ENCODE data around the gene INO80C.
"Not testable (repeated sequence)": the region's sequence is repeated elsewhere in the genome, so short reads cannot be mapped to it uniquely, and the experiment has no call there.

INO80C gene

GRCh38 chr18:35458271-35458670 lies 39.5 kb downstream of the INO80C start:
- no peak for DNase-seq

GRCh38 chr18:35457140-35457704 lies 40.5 kb downstream of the INO80C start:
- no peak for DNase-seq

DNA sequence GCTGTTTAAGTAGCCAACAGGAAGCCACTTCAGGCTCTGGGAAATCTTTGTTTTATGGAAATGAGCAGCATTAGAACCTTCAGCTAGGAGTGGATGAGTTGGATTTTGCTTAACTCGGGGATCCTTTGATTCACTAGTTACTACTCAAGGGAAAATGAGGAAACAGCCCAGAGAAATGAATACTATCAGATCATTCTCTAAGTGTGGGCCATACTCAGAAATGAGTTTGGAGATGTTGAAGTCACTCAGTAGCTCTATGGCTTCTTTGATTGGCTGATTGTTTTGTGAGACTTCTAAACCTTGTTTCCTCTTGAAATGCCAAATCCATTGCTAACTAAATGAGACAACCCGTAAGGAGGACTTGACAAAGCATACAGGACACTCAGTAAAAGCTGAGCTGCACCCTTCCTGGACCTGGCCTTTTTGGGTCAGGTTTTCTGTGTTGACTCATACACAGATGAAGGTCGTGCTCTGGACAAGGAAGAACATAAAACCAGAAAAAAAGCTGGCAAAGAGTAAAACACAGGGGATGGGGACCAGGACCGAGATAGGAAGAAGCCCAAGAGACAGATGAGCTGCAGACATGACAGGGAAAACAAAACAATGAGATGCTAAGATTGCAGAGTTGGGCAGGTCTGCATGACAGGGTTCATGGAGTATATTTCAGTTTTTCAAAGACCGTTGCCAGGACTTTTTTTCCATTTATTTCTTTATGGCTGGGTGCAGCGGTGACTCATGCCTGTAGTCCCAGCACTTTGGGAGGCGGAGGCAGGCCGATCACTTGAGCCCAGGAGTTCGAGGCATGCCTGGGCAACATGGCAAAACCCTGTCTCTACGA lies 41.6 kb downstream of the INO80C start:
- no peak for DNase-seq

DNA sequence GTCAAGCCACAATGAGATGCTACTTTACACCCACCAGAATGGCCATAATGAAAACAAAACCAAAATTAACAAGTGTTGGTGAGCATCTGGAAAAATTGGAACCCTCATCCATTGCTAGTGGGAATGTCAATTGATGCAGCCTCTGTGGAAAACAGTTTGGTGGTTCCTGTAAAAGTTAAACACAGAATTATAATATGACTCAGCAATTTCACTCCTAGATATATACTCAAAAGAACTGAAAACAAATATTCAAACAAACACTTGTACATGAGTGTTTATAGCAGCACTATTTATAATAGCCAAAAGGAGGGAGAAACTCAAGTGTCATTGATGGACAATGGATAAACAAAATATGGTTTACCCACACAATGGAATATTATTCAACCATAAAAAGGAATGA lies 43.0 kb downstream of the INO80C start:
- DNase-seq = no peak

- DNase-seq = not testable (repeated sequence)
Measured at GRCh38 chr18:35453065-35453464, 44.7 kb downstream of the INO80C start.

GRCh38 chr18:35451916-35452315 lies 45.8 kb downstream of the INO80C start:
- no peak for DNase-seq

- no peak for DNase-seq
Measured at GRCh38 chr18:35451032-35451431, 46.7 kb downstream of the INO80C start.

GRCh38 chr18:35444636-35445035 lies 53.1 kb downstream of the INO80C start:
- no peak for DNase-seq

- DNase-seq = no peak
Measured at GRCh38 chr18:35443847-35444246, 53.9 kb downstream of the INO80C start.

DNA sequence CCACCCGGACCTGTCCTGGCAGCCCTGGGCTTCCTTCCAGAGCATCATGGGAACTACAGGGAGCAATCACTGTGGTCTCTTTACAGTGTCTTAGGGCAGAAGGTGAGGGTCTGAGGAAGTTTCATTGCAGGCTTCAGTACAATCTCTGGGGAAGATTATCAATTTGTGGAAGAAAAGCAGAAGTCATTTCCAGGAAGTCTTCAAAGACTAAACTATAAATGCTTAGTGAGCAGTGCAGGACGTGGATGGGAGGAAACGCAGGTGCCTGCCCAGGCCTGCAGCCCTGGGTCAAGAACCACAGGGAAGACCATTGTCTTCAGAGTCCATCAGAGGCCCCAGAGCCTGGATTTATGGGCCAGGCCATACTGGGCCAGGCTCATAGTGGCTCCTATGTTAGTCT lies 54.3 kb downstream of the INO80C start:
- no peak for DNase-seq

DNA sequence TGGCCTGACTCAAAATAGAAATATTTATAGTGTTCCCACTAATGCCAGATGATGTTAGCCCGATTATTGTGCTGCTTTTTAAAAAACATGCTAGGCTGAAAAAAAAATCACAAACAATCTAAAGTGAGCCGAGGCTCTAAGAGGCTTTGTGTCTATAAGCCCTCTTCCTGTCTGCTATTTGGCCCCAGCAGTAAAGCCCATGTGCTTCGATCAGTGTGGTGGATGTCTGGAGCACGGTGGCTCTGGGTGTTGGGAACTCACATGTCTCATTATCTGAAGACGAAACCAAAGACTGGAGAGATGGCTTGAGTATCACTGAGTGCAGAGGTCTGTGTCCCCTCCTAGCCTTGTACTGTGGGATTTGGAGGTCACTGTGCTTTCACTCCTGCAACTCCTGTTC lies 55.1 kb downstream of the INO80C start:
- no peak for DNase-seq

GRCh38 chr18:35441857-35442595 lies 55.7 kb downstream of the INO80C start:
- no peak for DNase-seq

DNA sequence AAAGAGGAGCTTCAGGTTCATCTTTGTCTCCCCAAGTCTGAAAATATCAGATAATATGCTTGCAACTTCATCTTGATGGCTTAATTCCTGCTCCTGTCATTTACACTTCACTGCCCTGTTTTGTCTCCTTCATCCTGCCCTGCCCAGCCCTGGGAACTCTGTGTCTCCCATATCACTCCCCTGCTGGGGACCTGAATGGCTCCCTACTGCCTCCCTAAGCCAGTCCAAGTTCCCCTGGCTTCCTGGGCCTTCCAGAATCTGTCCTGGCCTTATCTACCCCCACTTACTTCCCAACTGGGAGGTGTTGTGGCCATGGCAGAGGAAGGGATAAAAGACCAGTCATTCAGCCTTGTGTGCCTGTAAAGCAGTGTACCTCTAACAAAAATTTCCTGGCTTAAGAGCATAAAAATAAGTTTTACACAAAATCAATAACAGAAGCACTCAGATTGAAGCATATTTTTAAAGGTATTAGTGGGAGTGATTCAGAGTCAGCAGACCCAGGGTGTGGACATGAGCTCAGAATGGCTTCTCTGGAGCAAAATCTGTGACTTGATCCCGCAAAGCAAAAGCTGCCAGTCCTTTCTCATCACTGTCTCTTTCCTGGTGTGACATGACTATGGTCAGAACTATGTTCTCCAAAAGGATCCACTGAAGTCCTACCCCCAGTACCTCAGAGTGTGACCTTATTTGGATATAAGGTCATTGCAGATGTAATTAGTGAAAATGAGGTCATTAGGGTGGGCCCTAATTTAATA lies 59.1 kb downstream of the INO80C start:
- no peak for DNase-seq

DNA sequence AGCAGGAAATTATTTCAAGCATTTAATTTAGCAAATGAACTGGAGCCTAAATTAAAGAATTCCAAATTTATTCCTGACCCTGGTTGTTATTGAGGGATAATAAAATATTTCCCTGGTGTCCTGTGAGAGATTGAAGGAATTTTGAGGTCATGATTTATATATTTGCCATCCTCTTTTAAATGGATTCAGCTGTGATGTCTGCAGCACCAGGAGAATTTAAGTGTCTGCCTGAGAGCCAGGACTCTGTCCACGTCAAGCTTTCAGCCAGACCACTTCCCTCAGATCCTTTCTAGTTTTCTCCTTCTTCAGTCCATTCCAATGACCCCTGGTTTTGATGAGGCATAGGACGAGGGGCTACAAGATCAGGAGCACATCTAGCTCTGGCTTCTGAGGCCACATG lies 59.9 kb downstream of the INO80C start:
- no peak for DNase-seq

- DNase-seq = no peak
Measured at GRCh38 chr18:35436076-35436649, 61.6 kb downstream of the INO80C start.

DNA sequence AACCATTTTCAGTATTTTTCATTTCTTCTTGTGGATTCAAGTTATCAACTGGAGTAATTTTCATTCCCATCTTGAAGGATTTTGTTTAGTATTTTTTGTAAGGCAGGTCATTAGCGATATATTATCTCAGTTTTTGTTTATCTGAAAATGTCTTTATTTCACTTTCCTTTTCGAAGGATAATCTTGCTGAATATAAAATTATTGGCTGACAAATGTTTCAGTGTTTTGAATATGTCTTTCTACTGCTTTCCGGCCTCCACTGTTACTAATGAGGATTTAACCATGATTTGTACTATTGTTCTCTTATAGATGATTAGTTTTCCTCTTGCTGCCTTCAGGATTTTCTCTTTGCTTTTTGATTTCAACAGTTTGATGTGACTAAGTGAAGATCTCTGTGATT lies 62.4 kb downstream of the INO80C start:
- DNase-seq = no peak

- DNase-seq = no peak
Measured at GRCh38 chr18:35432565-35433001, 65.2 kb downstream of the INO80C start.

GRCh38 chr18:35431374-35431741 lies 66.4 kb downstream of the INO80C start:
- no peak for DNase-seq

GRCh38 chr18:35430721-35431373 lies 66.9 kb downstream of the INO80C start:
- no peak for DNase-seq

GRCh38 chr18:35426786-35427185 lies 71.0 kb downstream of the INO80C start:
- DNase-seq = no peak

DNA sequence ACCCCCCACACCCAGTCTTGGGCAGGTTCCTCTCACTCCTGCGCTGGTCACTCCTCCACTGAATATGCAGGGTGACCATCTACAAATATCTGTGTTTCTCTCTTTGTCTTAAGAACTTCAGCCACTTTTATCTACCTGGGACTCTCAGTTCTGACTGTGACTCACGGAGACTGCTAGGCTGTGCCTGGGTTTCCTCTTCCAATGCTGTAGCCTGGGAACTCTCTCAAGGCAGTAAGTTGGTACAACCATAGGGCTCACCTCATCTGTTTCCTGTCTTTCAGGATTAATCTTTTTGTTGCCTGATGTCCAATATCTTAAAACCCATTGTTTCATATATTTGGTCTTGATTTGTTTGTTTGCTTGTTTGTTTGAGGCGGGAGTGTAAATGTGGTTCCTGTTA lies 73.4 kb downstream of the INO80C start:
- no peak for DNase-seq

DNA sequence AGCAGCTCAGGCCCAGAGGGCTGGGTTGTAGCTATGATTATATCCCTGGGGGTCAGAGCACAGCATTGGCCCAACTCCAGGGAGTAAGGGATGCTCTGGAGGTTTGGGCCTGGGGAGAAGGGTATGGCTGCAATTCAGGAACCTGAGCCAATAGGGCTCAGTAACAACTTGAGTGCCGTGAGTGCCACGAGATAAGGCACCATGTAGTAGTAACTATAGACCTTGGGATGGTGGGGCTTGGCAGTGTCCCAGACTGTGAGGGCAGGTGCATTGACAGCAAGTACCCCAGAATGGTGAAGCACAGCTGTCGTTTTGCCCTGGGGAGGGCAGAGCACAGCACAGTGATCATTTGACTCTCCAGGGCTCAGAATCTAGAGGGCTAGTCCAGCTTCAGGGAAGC lies 75.5 kb downstream of the INO80C start:
- no peak for DNase-seq
